ENCODE measurements around the gene MFSD2A.
A peak's percentile ranks its signal among the peaks of the same experiment; 100 is the strongest.
"Not testable (repeated sequence)": the region's sequence is repeated elsewhere in the genome, so short reads cannot be mapped to it uniquely, and the experiment has no call there.

MFSD2A gene

DNA sequence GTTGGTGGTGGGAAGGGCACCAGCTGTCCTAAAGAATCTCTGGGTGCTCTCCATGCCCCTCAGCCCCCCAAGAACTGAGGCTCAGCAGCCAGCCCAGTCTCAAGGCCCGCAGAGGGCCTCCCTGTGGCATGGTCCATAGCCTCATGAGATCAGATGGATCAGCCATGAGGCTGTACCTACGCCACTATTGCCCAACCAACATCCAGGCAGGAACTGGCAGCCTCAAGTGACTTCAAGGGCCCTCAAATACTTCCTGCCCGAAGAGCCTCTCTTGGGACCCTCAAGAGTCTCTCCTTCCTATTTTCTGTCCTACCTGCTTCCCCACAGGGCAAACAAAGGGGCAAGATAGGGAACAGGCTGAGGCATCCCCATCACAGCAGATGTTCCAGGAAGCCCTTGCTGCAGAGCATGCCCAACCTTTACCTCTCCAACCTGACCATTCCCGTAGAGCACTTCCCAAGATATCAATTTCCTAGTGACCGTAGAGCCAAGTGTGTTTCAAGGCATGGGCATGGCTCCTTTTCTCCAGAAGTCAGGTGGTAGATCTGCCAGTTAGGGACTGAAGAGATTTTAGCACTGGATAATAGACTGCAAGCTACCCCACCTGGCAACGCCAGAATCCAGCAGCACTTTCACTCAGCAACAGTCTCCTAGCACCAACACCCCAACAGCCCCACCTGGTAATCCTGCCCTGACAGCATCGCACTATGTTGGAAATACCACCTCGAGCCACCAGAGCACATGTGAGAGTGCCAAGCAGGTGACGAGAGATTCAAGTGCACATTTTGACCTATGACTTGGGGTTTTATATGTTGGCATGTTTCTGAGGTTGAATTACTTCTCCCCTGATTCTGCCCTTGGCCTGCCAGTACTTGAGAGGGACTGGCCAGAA lies 13.7 kb upstream of the MFSD2A start:
- DNase-seq (ENCODE audit: low read depth), result no peak

DNA sequence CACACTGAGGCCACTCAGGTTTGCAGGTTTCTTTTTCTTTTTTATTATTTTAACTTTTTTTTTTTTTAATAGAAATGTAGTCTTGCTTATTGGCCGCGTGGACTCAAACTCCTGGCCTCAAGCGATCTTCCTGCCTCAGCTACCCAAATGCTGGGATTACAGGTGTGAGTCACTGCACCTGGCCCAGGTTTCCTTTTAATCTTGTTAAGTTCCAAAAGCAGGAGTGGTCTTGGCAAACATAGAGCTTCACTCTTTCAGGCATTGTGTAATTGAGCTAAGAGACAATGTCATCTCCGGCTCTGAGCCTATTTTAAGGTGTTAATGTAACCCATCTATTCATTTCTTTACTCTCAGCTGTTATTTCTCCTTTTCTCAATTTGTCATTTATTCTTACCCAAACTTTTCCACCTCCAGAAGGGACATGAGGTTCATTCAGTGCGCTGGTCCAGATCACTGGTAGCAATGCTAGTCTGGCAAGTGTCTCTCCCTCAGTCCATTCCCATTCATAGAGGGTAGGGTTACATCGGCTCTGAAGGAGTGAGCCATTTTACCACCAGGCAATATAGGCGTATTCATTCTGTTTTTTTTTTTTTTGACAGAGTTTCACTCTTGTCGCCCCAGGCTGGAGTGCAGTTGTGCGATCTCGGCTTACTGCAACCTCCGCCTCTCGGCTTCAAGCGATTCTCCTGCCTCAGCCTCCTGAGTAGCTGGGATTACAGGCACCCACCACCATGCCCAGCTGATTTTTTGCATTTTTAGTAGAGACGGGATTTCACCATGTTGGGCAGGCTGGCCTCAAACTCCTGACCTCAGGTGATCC lies 11.3 kb upstream of the MFSD2A start:
- DNase-seq (ENCODE audit: low read depth), result no peak

DNA sequence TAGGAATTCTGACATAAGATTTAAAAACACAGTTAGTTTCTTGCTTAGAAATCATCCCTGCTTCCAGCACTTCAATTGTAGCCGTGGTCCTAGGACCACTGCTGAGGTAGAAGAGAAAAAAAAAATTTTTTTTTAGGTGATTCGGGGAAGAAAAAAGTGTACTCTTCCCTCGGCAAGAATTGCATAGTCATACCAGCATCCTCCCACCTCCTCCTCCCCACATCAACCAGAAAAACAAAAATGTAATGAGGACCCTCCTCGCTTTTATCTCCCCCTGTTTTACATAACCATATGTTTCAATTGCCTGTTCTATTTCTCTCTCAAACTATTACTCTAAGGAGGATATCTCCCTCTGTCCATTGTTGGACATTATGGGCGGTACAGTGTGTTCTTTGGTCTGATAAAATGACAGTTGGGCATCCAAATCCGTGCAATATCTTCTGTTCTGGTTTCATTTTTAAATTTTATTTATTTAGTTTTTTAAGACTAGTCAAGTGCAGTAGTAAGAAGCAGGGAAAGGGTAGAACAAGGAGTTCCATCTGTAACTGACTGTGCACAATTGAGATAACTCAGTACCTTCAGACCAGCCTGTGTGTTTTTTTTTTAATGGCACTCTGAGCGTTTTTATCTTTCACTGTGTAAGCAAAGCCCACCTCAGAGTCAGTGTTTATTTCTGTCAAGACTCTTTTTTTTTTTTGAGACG lies 10.4 kb upstream of the MFSD2A start:
- DNase-seq (ENCODE audit: low read depth), result no peak

DNA sequence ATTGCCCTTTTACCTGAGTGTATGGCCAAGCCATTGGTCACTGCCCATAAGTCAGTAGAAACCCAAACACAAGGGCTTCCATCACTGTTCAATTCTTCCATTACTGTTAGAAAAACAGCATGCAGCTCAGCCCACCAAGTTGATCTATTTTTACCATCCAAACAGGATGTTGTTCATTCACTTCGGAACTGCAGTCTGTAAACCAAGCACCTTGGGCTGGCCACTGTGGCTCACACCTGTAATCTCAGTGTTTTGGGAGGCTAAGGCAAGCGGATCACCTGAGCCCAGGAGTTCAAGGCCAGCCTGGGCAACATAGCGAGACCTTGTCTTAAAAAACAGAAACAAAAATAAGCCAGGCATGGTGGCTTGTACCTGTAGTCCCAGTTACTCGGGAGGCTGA lies 8.7 kb upstream of the MFSD2A start:
- DNase-seq (ENCODE audit: low read depth), result no peak

DNA sequence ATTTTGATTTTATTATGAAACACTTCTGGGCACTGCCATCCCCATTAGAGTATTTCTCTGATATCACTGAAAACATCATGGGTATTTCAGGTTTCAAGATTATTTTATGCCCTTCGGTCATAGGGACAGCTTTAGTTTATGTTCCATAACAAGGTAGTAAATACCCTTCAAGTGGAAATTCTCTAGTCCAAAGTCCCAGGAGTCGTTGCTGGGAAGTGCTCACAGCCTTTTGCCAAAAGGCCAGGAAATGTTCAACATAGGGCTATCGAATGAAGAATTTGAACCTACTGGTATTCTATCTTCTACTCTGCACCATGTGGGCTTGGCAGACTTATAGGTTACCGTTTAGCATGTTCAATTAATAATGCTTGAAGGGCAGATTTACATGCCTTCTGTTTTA lies 7.7 kb upstream of the MFSD2A start:
- no peak for DNase-seq (ENCODE audit: low read depth)

DNA sequence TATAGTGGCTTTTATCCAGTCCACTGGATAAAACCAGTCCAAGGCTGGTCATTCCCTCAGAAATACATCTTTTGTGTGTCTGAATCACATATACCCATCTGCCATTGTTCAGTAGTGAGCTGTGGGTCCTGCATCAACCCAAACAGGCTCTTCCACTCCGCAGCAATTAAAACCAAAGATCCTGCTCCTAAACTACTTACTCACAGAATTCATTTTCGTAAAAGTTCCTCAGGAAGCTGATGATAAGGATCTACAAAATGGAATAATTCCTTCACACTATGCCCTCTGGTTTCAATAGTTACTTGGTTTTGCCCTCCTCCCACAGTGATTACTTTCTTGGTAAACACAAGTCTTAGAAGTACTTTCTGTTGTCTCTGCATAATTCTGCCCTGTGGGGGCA lies 5.1 kb upstream of the MFSD2A start:
- DNase-seq (ENCODE audit: low read depth), result no peak

DNA sequence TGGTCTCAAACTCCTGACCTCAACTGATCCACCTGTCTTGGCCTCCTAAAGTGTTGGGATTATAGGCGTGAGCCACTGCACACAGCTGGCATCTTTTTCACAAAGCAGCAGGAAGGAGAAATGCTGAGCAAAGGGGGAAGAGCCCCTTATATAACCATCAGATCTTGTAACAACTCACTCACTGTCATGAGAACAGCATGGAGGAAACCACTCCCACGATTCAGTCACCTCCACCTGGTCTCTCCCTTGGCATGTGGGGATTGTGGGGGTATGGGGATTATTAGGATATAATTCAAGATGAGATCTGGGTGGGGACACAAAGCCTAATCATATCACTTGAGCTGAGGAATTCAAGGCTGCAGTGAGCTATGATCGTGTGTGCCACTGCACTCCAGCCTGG lies 3.0 kb upstream of the MFSD2A start:
- DNase-seq (ENCODE audit: low read depth), result no peak

DNA sequence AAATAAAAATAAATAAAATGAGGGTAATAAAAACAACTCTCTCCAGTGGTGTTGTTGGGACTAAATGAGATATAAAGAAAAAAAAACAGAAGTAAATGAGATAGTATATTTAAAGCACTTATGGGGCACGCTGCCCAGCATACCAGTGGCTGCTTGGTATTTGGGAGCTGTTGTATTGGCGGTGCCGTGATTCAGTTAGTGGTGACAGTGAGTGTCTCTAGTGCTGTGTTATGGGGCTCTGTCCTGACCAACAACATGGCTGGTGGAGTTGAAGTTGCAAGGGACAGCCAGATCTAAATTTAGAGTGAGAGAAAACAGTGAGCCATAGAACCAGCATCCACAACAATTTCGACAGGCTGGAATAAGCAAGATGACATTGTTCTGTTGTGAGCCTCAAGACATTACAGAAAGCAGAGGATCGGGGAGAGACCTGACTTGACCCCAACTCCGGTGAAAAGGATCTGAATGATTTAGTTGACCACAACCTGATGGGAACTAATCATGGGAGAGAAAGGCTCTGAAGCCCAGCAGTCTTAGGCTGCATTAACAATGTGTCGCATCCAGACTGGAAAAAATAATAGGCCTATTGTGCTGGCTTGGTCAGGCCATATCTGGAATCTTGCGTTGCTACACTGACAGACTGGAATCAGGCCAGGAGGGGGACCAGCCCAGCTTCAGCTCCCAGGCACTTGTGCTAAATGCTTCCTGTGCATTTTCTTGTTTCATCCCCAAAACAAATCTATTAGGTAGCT lies 2.4 kb upstream of the MFSD2A start:
- DNase-seq (ENCODE audit: low read depth), result no peak

DNA sequence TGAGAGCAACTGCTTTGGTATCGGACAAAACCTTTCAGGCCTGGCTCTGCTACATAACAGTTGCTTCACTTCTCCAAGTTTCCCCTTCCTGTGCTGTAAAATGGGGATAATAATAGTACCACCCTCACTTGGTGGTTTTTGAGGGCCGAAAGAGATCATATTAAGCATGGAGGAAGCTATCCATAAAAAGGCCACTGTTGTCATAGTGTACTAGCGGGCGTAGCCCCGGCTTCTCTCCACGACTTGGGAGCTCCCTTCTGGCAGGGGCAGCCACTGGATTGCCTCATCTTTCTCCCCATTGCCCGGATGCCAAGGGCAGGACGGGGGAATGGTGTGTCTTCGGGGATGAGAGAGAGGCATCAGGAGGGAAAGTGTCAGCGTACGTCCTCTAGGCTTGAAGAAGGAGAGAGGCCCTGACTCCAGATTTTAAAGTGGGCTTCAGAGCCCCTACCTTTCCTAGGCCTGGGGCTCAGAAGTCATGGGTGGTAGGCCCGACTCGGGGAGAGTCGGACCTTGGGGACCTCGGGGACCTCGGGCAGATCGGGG lies 548 bp upstream of the MFSD2A start:
- no peak for DNase-seq (ENCODE audit: low read depth)

DNA sequence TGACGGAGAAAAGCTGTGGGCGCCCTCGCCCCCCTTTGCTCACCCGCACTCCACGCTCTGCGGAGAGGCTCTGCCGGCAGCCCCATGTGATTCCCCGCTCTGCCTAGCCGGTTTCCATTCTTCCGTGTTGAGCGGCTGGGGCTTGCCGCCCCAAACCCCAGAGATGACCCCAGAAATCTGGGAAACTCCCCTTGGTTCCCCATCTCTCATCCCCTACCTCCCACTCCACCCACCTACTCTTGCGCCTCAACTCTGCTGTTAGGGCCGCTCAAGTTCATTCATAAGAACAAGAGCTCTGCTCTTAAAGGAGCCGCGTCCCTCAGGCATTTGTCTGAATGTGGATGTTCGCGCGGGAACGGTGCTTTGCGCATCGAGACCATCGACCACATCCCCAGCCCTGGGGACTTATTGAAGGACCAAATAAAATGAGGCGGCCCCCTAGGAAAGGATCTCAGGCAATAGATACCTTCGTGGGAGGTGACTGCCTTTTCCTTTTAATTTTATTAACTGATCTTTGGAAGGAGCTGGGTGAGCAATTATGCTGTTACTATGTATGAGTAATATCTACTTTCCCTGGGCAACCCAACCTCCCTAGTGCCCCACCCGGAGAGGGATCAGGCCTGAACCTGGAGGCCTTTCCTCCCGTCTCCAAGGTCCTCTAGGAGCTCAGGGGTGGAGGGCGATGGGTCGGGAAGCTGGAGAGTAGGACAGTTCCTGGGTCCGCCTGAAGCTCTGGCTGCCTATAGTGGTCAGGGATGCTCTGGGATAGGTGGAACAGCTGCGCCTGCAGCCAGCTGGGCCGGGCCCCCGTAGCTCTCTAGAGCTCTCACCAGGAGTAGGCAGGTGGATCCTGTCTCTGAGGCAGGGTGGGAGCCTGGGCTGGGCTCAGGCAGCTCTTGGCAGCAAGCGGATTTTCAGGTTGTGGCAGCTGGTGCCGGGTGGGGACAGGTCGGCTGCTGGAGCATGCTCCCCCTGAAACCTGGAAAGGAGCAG lies 898 bp downstream of the MFSD2A start:
- DNase-seq (ENCODE audit: low read depth), result peak; percentile 19

DNA sequence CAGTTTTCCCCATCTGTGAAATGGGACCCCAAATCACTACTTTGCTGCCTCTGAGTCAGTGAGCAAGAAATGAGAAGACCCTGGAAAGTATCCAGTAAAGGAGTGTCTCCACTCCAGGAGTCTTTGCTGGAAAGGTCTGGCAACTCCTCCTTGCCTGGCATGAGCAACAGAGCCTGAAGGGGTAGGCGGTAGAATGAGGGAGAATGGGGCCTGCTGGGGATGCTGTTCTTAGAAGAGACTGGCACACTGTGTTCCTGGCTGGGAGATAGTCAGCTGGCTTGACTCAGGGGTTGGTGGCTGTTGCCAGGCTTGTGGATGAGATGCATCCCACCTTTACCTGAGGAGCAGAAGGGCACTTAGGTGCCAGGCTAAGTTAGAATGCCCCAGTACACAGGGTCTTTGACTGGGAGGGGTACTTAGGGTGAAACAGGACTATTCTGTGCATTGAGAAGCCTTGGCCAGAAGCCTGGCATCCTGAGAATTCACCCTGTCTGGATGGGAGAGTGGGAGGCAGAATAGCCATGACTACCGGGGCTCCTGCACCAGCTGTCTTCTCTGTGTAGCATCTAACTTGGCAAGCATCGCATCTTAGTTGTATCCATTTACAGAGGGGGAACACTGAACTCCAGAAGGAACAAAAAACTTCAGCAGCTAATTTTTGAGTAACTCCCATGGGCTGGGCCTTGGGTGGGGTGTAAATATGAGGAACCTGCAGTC lies 2.5 kb downstream of the MFSD2A start:
- DNase-seq (ENCODE audit: low read depth), result no peak

DNA sequence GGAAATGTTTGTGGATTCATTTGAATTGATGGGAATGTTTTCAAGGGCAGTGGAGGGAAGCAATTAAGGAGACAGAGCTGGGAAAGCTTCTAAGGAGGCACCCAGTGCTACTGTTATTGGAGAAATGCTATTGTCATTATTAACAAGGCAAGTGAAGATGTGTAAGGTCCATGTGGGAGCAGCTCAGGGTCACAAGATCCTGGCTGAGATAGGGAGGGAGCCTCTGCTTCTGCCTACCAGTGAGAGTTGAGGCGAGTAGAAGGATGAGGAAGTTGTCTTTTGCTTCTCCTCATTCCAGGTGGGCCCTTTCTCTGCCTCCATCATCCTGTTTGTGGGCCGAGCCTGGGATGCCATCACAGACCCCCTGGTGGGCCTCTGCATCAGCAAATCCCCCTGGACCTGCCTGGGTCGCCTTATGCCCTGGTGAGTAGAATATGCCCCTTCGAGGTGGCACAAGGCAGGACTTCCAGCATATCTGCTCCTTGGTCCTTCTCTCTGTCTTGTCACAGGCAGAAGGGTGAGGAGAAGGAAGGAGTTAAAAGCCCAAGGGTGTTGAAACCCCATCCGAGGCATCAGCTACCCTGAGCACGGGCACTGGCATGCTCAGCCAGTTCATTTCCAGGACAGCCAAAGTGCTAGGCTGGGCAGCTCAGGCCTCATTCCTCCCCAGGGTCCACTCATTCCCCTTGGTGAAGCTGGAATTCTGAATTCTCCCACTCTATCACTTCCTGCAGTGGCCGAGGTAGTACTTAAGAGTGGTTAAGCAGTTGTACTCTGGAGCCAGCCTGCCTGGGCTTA lies 3.7 kb downstream of the MFSD2A start:
- DNase-seq (ENCODE audit: low read depth), result no peak

DNA sequence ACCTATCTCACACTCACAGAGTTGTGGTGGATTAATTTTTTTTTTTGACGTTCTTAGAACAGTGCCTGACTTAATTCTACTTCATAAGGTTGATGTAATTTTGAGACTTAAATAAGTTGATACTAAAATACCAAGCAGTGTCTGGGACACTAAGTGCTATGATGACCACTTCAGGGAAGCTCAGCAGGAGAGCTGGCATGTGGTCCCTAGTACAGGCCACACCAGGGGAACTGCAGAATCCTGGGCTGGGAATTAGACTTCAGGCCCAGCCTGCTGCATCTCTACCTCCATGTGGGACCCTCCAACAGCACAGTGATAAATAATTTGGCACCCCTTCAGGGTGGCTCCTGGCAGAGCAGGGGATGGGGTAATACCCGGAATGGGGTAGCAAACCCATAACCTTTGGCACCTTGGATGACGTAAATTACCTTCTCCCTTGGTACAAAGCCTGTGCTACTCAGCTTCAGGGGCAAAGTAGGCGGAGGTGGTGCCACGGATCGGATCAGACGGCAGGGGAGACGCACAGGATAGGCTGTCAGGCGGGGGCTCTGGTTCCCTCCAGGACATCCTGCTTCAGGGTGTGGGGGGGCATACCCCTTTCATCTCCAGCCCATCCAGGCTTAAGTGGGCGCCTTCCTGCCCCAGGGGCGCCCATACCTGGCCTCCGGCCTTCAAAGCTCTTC lies 4.8 kb downstream of the MFSD2A start:
- DNase-seq (ENCODE audit: low read depth), result no peak

DNA sequence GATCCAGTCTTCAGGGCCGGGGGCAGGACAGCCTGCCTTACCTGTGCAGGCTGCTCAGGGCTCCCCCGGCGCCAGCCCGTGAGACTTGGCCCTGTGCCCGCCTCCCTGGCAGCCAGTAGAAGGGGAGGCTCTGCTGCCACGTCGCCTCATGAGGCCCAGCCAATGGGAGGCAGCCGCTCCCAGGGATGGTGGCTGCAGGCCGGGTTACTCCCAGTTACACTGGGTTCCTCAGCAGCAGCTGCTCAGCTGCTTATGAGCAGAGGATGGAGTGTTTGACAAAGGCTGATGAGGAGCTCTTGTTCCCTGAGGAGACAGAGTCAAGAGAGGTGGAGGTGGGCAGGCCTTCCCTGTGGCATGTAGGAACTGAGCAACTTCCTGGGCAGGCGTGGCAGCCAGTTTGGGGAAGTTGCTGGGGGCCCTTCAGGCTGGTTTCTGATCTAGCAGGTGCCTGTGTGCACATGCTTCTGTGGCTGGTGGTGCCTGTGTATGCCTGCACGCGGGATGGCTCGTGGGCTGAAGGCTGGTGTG lies 5.5 kb downstream of the MFSD2A start:
- DNase-seq (ENCODE audit: low read depth), result no peak

DNA sequence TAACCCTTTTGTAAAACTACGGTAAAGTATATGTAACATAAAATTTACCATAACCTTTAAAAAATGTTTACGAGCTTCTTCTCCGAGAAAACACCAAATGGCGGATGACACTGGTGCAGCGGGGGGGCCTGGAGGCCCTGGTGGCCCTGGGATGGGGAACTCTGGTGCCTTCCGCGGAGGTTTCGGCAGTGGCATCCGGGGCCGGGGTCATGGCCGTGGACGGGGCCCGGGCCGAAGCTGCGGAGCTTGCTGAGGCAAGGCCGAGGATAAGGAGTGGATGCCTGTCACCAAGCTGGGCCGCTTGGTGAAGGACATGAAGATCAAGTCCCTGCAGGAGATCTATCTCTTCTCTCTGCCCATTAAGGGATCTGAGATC lies 7.5 kb downstream of the MFSD2A start:
- DNase-seq (ENCODE audit: low read depth), result no peak

DNA sequence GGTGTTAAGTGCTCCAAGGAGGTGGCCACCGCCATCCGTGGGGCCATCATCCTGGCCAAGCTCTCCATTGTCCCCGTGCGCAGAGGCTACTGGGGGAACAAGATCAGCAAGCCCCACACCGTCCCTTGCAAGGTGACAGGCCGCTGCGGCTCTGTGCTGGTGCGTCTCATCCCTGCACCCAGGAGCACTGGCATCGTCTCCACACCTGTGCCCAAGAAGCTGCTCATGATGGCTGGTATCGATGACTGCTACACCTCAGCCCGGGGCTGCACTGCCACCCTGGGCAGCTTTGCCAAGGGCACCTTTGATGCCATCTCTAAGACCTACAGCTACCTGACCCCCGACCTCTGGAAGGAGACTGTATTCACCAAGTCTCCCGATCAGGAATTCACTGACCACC lies 8.0 kb downstream of the MFSD2A start:
- not testable (repeated sequence) for DNase-seq (ENCODE audit: low read depth)

DNA sequence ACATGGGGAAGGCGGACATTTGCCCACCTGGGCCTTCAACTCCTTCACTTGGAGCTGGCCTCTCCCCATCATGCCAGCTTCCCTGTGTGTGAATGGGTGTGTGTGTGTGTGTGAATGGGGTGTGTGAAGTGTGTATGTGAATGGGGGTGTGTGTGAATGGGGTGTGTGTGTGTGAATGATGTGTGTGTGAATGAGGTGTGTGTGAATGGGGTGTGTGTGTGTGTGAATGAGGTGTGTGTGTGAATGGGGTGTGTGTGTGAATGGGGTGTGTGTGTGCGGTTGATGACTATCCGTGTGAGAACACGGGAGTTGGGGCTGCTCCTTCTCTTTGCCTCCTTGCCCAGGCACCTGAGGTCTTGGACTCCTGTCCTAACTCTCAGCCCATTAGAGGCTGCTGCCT lies 9.6 kb downstream of the MFSD2A start:
- no peak for DNase-seq (ENCODE audit: low read depth)

DNA sequence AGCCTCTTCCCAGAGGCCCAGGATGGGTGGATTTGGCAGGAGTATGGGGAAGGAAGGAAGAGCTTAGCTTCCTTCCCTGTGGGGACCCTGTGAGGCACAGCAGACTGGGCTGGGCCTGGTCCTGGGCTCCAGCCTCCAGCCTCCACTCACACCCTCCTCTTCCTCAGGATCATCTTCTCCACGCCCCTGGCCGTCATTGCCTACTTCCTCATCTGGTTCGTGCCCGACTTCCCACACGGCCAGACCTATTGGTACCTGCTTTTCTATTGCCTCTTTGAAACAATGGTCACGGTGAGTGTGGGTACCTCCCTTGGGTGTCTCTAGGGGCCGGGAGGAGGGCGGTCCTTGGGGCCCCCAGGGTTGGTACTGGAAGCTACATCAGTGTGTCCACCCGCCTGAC lies 10.1 kb downstream of the MFSD2A start:
- no peak for DNase-seq (ENCODE audit: low read depth)
